ENCODE data around the gene SH3BP2. TPM values are rescaled to one million over a fixed set of nuclear protein-coding genes. Genes with fewer than 3 reads are reported as not detected.

The SH3BP2 gene
- total RNA-seq, 1 donor = 23.3 TPM

DNA sequence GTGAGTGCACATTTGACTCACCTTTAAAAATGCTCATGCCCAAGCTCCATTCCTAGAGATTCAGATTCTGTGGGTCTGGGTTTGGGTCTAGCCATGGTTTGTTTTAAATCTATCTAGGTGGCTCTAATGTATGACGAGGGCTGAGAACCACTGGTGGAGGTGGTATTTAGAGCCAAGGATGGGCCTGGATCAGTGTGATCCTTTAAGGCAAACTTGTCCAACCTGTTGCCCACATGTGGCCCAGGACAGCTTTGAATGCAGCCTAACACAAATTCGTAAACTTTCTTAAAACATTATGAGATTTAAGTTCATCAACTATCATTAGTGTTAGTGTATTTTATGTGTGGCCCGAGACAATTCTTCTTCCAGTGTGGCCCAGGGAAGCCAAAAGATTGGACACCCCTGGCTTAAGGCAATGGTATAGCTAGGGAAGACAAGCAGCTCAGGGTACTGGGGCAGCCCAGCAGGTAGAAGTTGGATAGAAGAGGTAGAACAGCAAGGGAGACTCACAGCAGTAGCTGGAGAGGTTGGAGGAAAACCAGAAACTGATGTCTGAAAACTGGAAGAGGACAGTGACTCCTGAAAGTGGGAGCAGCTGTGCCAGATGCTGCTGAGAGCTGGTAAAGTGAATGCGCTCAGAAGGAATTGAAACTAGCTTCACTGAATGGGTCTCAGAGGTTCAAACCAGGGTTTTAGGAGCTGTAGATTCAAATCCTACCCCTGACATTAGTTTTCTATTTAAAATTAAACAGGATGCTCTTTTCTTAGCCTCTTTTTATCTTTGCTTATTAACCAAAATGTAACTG is 68.9 kb downstream of the SH3BP2 start:
- H3K4me3 ChIP-seq (ENCODE audit: low read depth, low read length) = no peak overlapping the region
- TF ChIP-seq, protein P1, sequence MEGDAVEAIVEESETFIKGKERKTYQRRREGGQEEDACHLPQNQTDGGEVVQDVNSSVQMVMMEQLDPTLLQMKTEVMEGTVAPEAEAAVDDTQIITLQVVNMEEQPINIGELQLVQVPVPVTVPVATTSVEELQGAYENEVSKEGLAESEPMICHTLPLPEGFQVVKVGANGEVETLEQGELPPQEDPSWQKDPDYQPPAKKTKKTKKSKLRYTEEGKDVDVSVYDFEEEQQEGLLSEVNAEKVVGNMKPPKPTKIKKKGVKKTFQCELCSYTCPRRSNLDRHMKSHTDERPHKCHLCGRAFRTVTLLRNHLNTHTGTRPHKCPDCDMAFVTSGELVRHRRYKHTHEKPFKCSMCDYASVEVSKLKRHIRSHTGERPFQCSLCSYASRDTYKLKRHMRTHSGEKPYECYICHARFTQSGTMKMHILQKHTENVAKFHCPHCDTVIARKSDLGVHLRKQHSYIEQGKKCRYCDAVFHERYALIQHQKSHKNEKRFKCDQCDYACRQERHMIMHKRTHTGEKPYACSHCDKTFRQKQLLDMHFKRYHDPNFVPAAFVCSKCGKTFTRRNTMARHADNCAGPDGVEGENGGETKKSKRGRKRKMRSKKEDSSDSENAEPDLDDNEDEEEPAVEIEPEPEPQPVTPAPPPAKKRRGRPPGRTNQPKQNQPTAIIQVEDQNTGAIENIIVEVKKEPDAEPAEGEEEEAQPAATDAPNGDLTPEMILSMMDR (IDR thresholded peaks at IDR 0.05; ENCODE audit: insufficient read depth, low read depth, low read length) = no peak
- peak; percentile 45 for DNase-seq (ENCODE audit: low read depth)

DNA sequence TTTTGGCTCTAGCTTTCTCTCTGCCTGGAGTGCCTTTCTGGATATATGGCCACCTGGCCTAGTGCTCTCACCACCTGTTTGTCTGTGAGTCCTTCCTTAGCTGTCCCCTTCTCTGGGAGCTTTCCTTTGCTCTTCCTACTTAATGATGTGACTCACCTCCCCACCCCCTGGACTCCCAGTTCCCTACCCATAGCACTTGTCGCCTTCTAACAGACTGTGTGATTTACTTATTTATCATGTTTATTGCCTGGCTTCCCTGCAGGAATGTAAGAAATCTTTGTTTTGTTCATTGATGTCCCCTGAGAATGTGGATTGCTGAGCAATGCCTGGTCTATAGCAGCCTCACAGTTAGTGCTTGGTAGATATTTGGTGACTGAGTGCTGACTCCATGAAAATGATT is 69.6 kb downstream of the SH3BP2 start:
- peak; percentile 70 for DNase-seq (ENCODE audit: low read depth)
- TF ChIP-seq, protein P1 (IDR thresholded peaks at IDR 0.05; ENCODE audit: insufficient read depth, low read depth, low read length) = no peak
- H3K4me3 ChIP-seq (ENCODE audit: low read depth, low read length) = no peak overlapping the region

DNA sequence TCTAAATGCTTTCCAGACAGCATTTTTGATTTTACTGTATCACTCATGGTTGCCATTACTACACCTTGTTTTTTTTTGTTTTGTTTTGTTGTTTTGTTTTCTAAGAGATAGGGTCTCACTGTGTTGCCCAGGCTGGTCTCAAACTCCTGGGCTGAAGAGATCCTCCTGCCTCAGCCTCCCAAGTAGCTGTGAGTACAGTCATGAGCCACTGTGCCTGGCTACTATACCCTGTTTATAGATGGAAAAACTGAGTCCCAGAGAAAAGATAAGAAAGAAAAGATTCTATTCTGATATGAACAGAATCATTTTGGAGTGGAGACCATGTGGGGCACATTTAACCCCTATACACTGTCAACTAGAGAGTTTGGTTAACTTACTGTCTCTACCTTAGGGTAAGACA is 70.8 kb downstream of the SH3BP2 start:
- TF ChIP-seq, protein P1 (IDR thresholded peaks at IDR 0.05; ENCODE audit: insufficient read depth, low read depth, low read length) = no peak
- DNase-seq (ENCODE audit: low read depth) = no peak
- H3K4me3 ChIP-seq (ENCODE audit: low read depth, low read length) = no peak overlapping the region

DNA sequence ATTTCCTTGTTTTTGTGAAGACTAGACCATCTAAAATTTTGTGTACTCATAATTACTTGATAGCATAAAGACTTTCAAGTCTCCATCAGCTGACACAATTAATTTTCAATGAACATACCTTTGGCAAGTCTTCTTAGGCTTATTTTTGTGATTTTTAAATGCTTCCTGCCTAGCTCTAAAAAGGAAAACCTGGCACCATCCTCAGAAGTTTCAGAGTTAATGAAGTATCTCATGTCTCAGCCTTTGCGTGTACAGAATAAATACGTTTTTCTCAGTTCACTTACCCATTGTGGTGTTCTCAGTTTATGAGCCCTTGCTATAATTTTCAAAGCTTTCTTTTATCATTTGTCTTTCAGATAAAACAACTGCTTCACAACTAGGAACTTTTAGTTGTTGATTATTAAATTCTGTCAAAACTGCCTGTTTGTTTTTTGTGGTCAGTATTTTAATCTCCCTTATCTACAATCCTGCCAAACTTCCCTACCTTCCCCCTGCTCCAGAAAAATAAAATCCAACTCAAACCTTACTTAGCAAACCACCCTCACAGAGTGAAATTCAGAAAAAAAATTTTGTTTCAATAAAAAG is 72.4 kb downstream of the SH3BP2 start:
- TF ChIP-seq, protein P1 (IDR thresholded peaks at IDR 0.05; ENCODE audit: insufficient read depth, low read depth, low read length) = no peak
- peak; percentile 18 for DNase-seq (ENCODE audit: low read depth)
- no peak overlapping the region for H3K4me3 ChIP-seq (ENCODE audit: low read depth, low read length)

DNA sequence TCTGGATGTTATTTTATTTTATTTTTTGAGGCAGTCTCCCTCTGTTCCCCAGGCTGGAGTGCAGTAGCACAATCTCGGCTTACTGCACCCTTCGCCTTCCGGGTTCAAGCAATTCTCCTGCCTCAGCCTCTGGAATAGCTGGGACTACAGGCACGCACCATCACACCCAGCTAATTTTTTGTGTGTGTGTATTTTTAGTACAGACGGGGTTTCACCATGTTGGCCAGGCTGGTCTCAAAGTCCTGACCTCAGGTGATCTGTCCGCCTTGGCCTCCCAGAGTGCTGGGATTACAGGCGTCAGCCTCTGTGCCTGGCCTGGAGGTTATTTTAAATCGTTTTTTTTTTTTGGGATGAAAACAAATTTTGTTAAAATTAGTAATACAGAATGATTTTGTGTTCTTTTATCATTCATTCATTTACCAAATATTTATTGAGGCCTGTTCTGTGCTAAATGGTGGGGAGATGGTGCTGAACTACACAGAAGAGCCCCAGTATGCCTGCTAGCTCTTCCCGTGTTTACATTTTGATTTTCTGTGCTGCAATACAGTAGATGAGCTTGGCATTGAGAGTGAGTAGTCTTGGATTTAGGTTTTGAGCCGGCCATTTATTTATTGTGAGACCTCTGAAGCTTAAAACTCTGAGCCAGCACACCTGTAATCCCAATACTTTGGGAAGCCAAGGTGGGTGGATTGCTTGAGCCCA is 73.4 kb downstream of the SH3BP2 start:
- H3K4me3 ChIP-seq (ENCODE audit: low read depth, low read length) = no peak overlapping the region
- TF ChIP-seq, protein P1 (IDR thresholded peaks at IDR 0.05; ENCODE audit: insufficient read depth, low read depth, low read length) = no peak
- DNase-seq (ENCODE audit: low read depth) = peak; percentile 14

DNA sequence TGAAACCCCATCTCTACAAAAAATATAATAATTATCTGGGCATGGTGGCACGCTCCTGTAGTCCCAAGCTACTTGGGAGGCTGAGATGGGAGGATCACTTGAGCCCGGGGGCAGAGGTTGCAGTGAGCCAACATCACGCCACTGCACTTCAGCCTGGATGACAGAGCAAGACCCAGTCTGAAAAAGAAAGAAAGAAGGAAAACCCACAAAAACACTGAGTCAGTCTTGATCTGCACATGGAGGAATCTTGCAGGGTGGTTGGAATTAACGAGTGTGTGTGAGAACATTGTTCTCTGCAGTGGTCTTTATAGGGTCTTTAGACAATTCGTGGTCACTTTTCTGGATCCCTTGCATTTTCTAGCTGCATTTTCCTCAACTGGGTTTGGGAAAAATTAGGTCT is 74.0 kb downstream of the SH3BP2 start:
- no peak overlapping the region for H3K4me3 ChIP-seq (ENCODE audit: low read depth, low read length)
- DNase-seq (ENCODE audit: low read depth) = peak; percentile 31
- TF ChIP-seq, protein P1 (IDR thresholded peaks at IDR 0.05; ENCODE audit: insufficient read depth, low read depth, low read length) = no peak

All from fibroblast of villous mesenchyme (primary cell).